ENCODE measurements around the gene ADGRG4.

DNA sequence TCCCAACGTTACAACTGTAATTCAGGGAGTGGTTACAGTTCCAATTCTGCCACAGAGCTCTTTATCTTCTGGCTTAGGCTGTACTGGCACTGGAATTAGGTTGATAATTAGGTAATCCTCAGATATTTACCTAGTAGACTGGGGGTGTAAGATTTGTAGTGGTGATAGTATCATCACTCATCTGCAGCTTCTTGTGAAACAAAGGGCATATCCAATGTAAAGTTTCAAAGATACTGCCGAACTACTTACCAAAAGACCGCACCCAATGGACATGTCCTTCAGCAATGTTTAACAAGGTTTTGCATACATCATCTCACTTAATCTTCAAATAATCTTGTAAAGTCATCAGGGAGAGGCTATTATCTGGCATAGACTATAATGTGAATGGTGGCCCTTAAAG is 20.8 kb downstream of the ADGRG4 start:
- TF ChIP-seq POLR2AphosphoS5 (IDR thresholded peaks at IDR 0.05; ENCODE audit: borderline replicate concordance, low read depth, low read length) (no peak), EZH2 (IDR thresholded peaks at IDR 0.05) (no peak), FOXP2 (optimal IDR thresholded peaks at IDR 0.05; ENCODE audit: control extremely low read depth, extremely low read length, insufficient read depth) (no peak)
